ENCODE results near the gene ALPP. TPM values are rescaled to one million over a fixed set of nuclear protein-coding genes. Genes with fewer than 3 reads are reported as not detected.

ALPP gene
- total and polyA plus RNA-seq, 4 experiments from 2014 or later = not detected

GRCh38 chr2:232341739-232342126, 36.8 kb upstream of the ALPP start:
- CTCF ChIA-PET (ENCODE audit: partially characterized antibody) = interaction anchor here (1.2 to 2.6 kb wide), 2 partner anchors 16 to 26 kb away, joined by 3 to 9 read pairs; no protein-coding TSS in a partner anchor
- H3K36me3 ChIP-seq (ENCODE audit: insufficient read depth, low read length) = no peaks in the 10 kb centered on the region
- intact Hi-C loops (cut with micrococcal nuclease) = no loop called here
- Mint-ChIP-seq H3K9me3 (peaks cover 0 to 3% (median 0%) of the 10 kb centered on the region in 8 donors), H3K27me3 (no peaks in the 10 kb centered on the region), H3K36me3 (peaks cover 0 to 3% of the 10 kb centered on the region in 2 donors), H3K4me3 (no peak overlapping the region), H3K4me1 (peaks cover 0 to 7% (median 0%) of the 10 kb centered on the region in 4 donors), H3K27ac (no peak overlapping the region)
- DNase-seq = no peak
- no peak overlapping the region for H3K4me3 ChIP-seq (ENCODE audit: low read length in 2 of 2)
- no peak overlapping the region for H3K27ac ChIP-seq (ENCODE audit: low read depth, low read length)
- no peaks in the 10 kb centered on the region for H3K4me1 ChIP-seq (ENCODE audit: insufficient read depth, low read length)
- no peaks in the 10 kb centered on the region for H3K9me3 ChIP-seq (ENCODE audit: control insufficient read depth in 1 of 2, low read length in 2 of 2)
- H3K27me3 ChIP-seq (ENCODE audit: insufficient read depth, low read length) = no peaks in the 10 kb centered on the region
- POLR2A ChIA-PET (ENCODE audit: partially characterized antibody) = no interaction called here

- peaks cover 0 to 7% (median 0%) of the 10 kb centered on the region in 4 donors for H3K4me1 Mint-ChIP-seq
- H3K4me3 Mint-ChIP-seq = no peak overlapping the region
- H3K4me1 ChIP-seq (ENCODE audit: insufficient read depth, low read length) = no peaks in the 10 kb centered on the region
- H3K27me3 Mint-ChIP-seq = no peaks in the 10 kb centered on the region
- H3K36me3 ChIP-seq (ENCODE audit: insufficient read depth, low read length) = no peaks in the 10 kb centered on the region
- CTCF ChIA-PET (ENCODE audit: partially characterized antibody) = no interaction called here
- peak overlapping the region in 1 of 7 donors; percentile 19 for H3K27ac Mint-ChIP-seq
- H3K27me3 ChIP-seq (ENCODE audit: insufficient read depth, low read length) = no peaks in the 10 kb centered on the region
- no peak overlapping the region for H3K4me3 ChIP-seq (ENCODE audit: low read length in 2 of 2)
- H3K9me3 ChIP-seq (ENCODE audit: control insufficient read depth in 1 of 2, low read length in 2 of 2) = no peaks in the 10 kb centered on the region
- no peak for DNase-seq
- H3K27ac ChIP-seq (ENCODE audit: low read depth, low read length) = no peak overlapping the region
- intact Hi-C loops (cut with micrococcal nuclease) = no loop called here
- POLR2A ChIA-PET (ENCODE audit: partially characterized antibody) = no interaction called here
- peaks cover 0 to 3% of the 10 kb centered on the region in 2 donors for H3K36me3 Mint-ChIP-seq
- H3K9me3 Mint-ChIP-seq = peaks cover 0 to 5% (median 2%) of the 10 kb centered on the region in 8 donors
Observed at GRCh38 chr2:232342635-232343565, 35.7 kb upstream of the ALPP start.

DNA sequence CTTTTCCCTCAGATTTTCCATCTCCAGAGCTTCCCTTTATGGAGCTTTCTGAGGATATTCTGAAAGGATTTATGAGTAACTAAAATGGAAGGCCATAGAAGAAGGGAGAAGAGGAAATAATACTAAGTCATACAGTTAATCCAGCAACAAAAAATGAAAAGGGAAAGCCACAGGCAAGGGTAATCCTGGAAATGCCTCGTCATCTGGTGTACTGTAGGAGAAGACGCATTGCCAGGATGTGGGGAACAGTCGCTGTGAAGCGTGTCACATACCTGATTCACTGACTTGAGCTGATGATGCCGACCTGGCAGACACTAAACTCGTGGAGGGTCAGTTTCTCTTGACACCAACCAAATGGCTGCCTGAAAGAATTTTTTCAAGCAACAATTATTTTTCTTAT, 34.7 kb upstream of the ALPP start:
- POLR2A ChIA-PET (ENCODE audit: partially characterized antibody) = no interaction called here
- H3K27ac ChIP-seq (ENCODE audit: low read depth, low read length) = no peak overlapping the region
- Mint-ChIP-seq H3K4me1 (peaks cover 0 to 7% (median under 1%) of the 10 kb centered on the region in 4 donors), H3K9me3 (peaks cover 0 to 6% (median 4%) of the 10 kb centered on the region in 8 donors), H3K27ac (peak overlapping the region in 1 of 7 donors; percentile 32), H3K36me3 (peaks cover 0 to 3% of the 10 kb centered on the region in 2 donors), H3K27me3 (no peaks in the 10 kb centered on the region), H3K4me3 (no peak overlapping the region)
- no peak overlapping the region for H3K4me3 ChIP-seq (ENCODE audit: low read length in 2 of 2)
- H3K36me3 ChIP-seq (ENCODE audit: insufficient read depth, low read length) = no peaks in the 10 kb centered on the region
- no peak for DNase-seq
- intact Hi-C loops (cut with micrococcal nuclease) = no loop called here
- H3K4me1 ChIP-seq (ENCODE audit: insufficient read depth, low read length) = peaks cover under 1% of the 10 kb centered on the region
- CTCF ChIA-PET (ENCODE audit: partially characterized antibody) = no interaction called here
- H3K27me3 ChIP-seq (ENCODE audit: insufficient read depth, low read length) = no peaks in the 10 kb centered on the region
- H3K9me3 ChIP-seq (ENCODE audit: control insufficient read depth in 1 of 2, low read length in 2 of 2) = no peaks in the 10 kb centered on the region

- no peak overlapping the region for H3K4me3 ChIP-seq (ENCODE audit: low read length in 2 of 2)
- no peaks in the 10 kb centered on the region for H3K27me3 ChIP-seq (ENCODE audit: insufficient read depth, low read length)
- H3K27ac ChIP-seq (ENCODE audit: low read depth, low read length) = no peak overlapping the region
- H3K9me3 Mint-ChIP-seq = peaks cover 0 to 6% (median 4%) of the 10 kb centered on the region in 8 donors
- no peaks in the 10 kb centered on the region for H3K27me3 Mint-ChIP-seq
- DNase-seq = no peak
- no peak overlapping the region for H3K27ac Mint-ChIP-seq
- intact Hi-C loops (cut with micrococcal nuclease) = no loop called here
- H3K4me1 ChIP-seq (ENCODE audit: insufficient read depth, low read length) = peaks cover 12% of the 10 kb centered on the region
- peaks cover 0 to 15% (median 3%) of the 10 kb centered on the region in 4 donors for H3K4me1 Mint-ChIP-seq
- no peaks in the 10 kb centered on the region for H3K9me3 ChIP-seq (ENCODE audit: control insufficient read depth in 1 of 2, low read length in 2 of 2)
- no peaks in the 10 kb centered on the region for H3K36me3 ChIP-seq (ENCODE audit: insufficient read depth, low read length)
- POLR2A ChIA-PET (ENCODE audit: partially characterized antibody) = no interaction called here
- CTCF ChIA-PET (ENCODE audit: partially characterized antibody) = no interaction called here
- no peak overlapping the region for H3K4me3 Mint-ChIP-seq
- no peaks in the 10 kb centered on the region for H3K36me3 Mint-ChIP-seq
Observed at GRCh38 chr2:232345251-232345650, 33.3 kb upstream of the ALPP start.

- no peak for DNase-seq
- ChIA-PET POLR2A (ENCODE audit: partially characterized antibody) (no interaction called here), CTCF (ENCODE audit: partially characterized antibody) (no interaction called here)
- Mint-ChIP-seq H3K4me3 (no peak overlapping the region), H3K27ac (no peak overlapping the region), H3K36me3 (no peaks in the 10 kb centered on the region), H3K4me1 (peaks cover 0 to 19% (median 2%) of the 10 kb centered on the region in 4 donors), H3K27me3 (no peaks in the 10 kb centered on the region), H3K9me3 (peaks cover 0 to 6% (median 4%) of the 10 kb centered on the region in 8 donors)
- peaks cover 31% of the 10 kb centered on the region for H3K4me1 ChIP-seq (ENCODE audit: insufficient read depth, low read length)
- H3K27me3 ChIP-seq (ENCODE audit: insufficient read depth, low read length) = peaks cover 5% of the 10 kb centered on the region
- no peaks in the 10 kb centered on the region for H3K36me3 ChIP-seq (ENCODE audit: insufficient read depth, low read length)
- no peaks in the 10 kb centered on the region for H3K9me3 ChIP-seq (ENCODE audit: control insufficient read depth in 1 of 2, low read length in 2 of 2)
- H3K27ac ChIP-seq (ENCODE audit: low read depth, low read length) = no peak overlapping the region
- H3K4me3 ChIP-seq (ENCODE audit: low read length in 2 of 2) = no peak overlapping the region
- intact Hi-C loops (cut with micrococcal nuclease) = no loop called here
Observed at GRCh38 chr2:232347369-232347768, 31.2 kb upstream of the ALPP start.

GRCh38 chr2:232348936-232349335, 29.6 kb upstream of the ALPP start:
- peaks cover 0 to 19% (median 3%) of the 10 kb centered on the region in 4 donors for H3K4me1 Mint-ChIP-seq
- peaks cover 0 to 6% (median 4%) of the 10 kb centered on the region in 8 donors for H3K9me3 Mint-ChIP-seq
- H3K27ac Mint-ChIP-seq = no peak overlapping the region
- no peak for DNase-seq
- H3K36me3 Mint-ChIP-seq = no peaks in the 10 kb centered on the region
- peaks cover 6 to 9% of the 10 kb centered on the region in 2 donors for H3K27me3 Mint-ChIP-seq
- Histone ChIP-seq H3K4me1 (ENCODE audit: insufficient read depth, low read length) (peaks cover 31% of the 10 kb centered on the region), H3K4me3 (ENCODE audit: low read length in 2 of 2) (no peak overlapping the region), H3K27me3 (ENCODE audit: insufficient read depth, low read length) (peaks cover 13% of the 10 kb centered on the region), H3K27ac (ENCODE audit: low read depth, low read length) (no peak overlapping the region), H3K9me3 (ENCODE audit: control insufficient read depth in 1 of 2, low read length in 2 of 2) (no peaks in the 10 kb centered on the region), H3K36me3 (ENCODE audit: insufficient read depth, low read length) (no peaks in the 10 kb centered on the region)
- POLR2A ChIA-PET (ENCODE audit: partially characterized antibody) = interaction anchor here (2.0 kb wide), 1 partner anchor 30 kb away, joined by 4 read pairs; the partner anchor contains the start of gene ALPP
- no peak overlapping the region for H3K4me3 Mint-ChIP-seq
- CTCF ChIA-PET (ENCODE audit: partially characterized antibody) = interaction anchor here (1.5 kb wide), 1 partner anchor 14 kb away, joined by 3 read pairs; no protein-coding TSS in a partner anchor
- intact Hi-C loops (cut with micrococcal nuclease) = no loop called here

DNA sequence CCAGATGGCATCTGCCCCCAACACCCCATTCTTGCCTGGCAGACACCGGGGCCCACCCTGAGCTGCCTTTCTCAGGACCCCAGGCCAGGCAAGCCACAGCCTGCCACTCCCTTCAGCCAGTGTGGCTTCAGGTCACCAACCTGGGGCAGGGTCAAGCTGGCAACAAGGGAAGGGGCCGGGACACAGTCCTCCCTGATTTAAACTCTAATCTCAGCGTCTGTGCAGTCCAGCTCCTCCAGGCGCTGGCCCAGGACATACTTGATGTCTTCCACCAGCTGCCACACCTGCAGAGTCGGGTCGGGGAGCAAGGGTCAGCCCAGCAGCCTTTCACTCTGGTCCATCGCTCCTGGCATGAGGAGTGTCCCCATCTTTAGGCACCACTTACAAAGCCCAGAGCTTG, 29.0 kb upstream of the ALPP start:
- ChIA-PET CTCF (ENCODE audit: partially characterized antibody) (interaction anchor here (1.5 kb wide), 1 partner anchor 14 kb away, joined by 3 read pairs; no protein-coding TSS in a partner anchor), POLR2A (ENCODE audit: partially characterized antibody) (interaction anchor here (2.0 kb wide), 1 partner anchor 29 kb away, joined by 4 read pairs; the partner anchor contains the start of gene ALPP)
- Histone ChIP-seq H3K27ac (ENCODE audit: low read depth, low read length) (no peak overlapping the region), H3K4me1 (ENCODE audit: insufficient read depth, low read length) (peaks cover 31% of the 10 kb centered on the region), H3K9me3 (ENCODE audit: control insufficient read depth in 1 of 2, low read length in 2 of 2) (no peaks in the 10 kb centered on the region), H3K4me3 (ENCODE audit: low read length in 2 of 2) (no peak overlapping the region), H3K36me3 (ENCODE audit: insufficient read depth, low read length) (no peaks in the 10 kb centered on the region), H3K27me3 (ENCODE audit: insufficient read depth, low read length) (peaks cover 13% of the 10 kb centered on the region)
- Mint-ChIP-seq H3K36me3 (no peaks in the 10 kb centered on the region), H3K4me3 (no peak overlapping the region), H3K4me1 (peaks cover 0 to 19% (median 3%) of the 10 kb centered on the region in 4 donors), H3K9me3 (peaks cover 0 to 6% (median 3%) of the 10 kb centered on the region in 8 donors), H3K27me3 (peaks cover 6 to 11% of the 10 kb centered on the region in 2 donors), H3K27ac (no peak overlapping the region)
- intact Hi-C loops (cut with micrococcal nuclease) = no loop called here
- DNase-seq = no peak

Data from CD4-positive, alpha-beta memory T cell (primary cell).